HepG2 (cell line): ENCODE data around the gene KCNAB3. TPM values are rescaled to one million over a fixed set of nuclear protein-coding genes. Genes with fewer than 3 reads are reported as not detected.

Experiments
- BORCS8-MEF2B ChIP-seq: sonication (generic); formaldehyde crosslinking; IDR thresholded peaks from 2 replicates; pipeline ENCODE4 v1.8.0; 2022; ENCODE audit warnings: mild to moderate bottlenecking, missing genetic modification reagents
- CTCF ChIP-seq: sonication (generic); formaldehyde crosslinking; IDR thresholded peaks from 2 replicates; pipeline ENCODE4 v1.5.0; 2020; ENCODE audit warnings: mild to moderate bottlenecking, missing genetic modification reagents, moderate library complexity
- EED ChIP-seq: sonication (generic); formaldehyde crosslinking; IDR thresholded peaks from 2 replicates; pipeline ENCODE4 v1.5.0; 2020; ENCODE audit warnings: mild to moderate bottlenecking, missing genetic modification reagents
- ELF1 ChIP-seq: sonication (generic); formaldehyde crosslinking; IDR thresholded peaks from 2 replicates; pipeline ENCODE4 v1.4.0; 2020; ENCODE audit warnings: missing genetic modification reagents
- GATA4 ChIP-seq: sonication (generic); IDR thresholded peaks from 2 replicates; pipeline ENCODE4 v1.6.1; 2016; ENCODE audit warnings: antibody characterized with exemption, low read depth, borderline replicate concordance
- MIER2 ChIP-seq: IDR thresholded peaks from 2 replicates; pipeline ENCODE4 v1.6.1; 2016; ENCODE audit warnings: missing biosample characterization, missing genetic modification reagents
- PHF5A ChIP-seq: IDR thresholded peaks from one replicate; pipeline ENCODE4 v1.6.1; 2018; ENCODE audit warnings: low read depth, missing genetic modification reagents; ENCODE audit not compliant: unreplicated experiment
- RARG ChIP-seq: sonication (generic); formaldehyde crosslinking; IDR thresholded peaks from 2 replicates; pipeline ENCODE4 v1.4.0; 2020; ENCODE audit warnings: low read depth, mild to moderate bottlenecking, missing genetic modification reagents
- RFX5 ChIP-seq: IDR thresholded peaks from 2 replicates; pipeline ENCODE4 v1.6.1; 2011; ENCODE audit warnings: low read depth, low read length, improper control_type of control experiment
- SRF ChIP-seq: IDR thresholded peaks from 2 replicates; pipeline ENCODE4 v1.6.1; 2011; ENCODE audit warnings: mild to moderate bottlenecking, low read depth, low read length, moderate library complexity
- SRSF9 ChIP-seq: fragments of 200-400 bp; formaldehyde crosslinking; IDR thresholded peaks from 2 replicates; pipeline ENCODE4 v1.6.1; 2018; ENCODE audit warnings: borderline replicate concordance, mild to moderate bottlenecking, low read depth, low read length; ENCODE audit not compliant: insufficient read depth, poor library complexity, severe bottlenecking
- U2AF2 ChIP-seq: fragments of 200-400 bp; formaldehyde crosslinking; IDR thresholded peaks from 2 replicates; pipeline ENCODE4 v1.6.1; 2017; ENCODE audit warnings: low read depth, mild to moderate bottlenecking, low read length
- ZNF234 ChIP-seq: sonication (generic); formaldehyde crosslinking; conservative IDR thresholded peaks from 2 replicates; pipeline ENCODE4 v1.5.1; 2020; ENCODE audit warnings: mild to moderate bottlenecking, missing genetic modification reagents
- ZNF251 ChIP-seq: sonication (generic); formaldehyde crosslinking; IDR thresholded peaks from 2 replicates; pipeline ENCODE4 v1.9.0; 2021; ENCODE audit warnings: mild to moderate bottlenecking, missing genetic modification reagents
- ZNF414 ChIP-seq: sonication (generic); formaldehyde crosslinking; IDR thresholded peaks from 2 replicates; pipeline ENCODE4 v1.5.0; 2020; ENCODE audit warnings: missing genetic modification reagents
- ZNF546 ChIP-seq: sonication (generic); formaldehyde crosslinking; conservative IDR thresholded peaks from 2 replicates; pipeline ENCODE4 v1.8.1; 2023; ENCODE audit warnings: mild to moderate bottlenecking, missing genetic modification reagents
- ZNF570 ChIP-seq: sonication (generic); formaldehyde crosslinking; IDR thresholded peaks from 2 replicates; pipeline ENCODE4 v1.4.0; 2020; ENCODE audit warnings: mild to moderate bottlenecking, missing genetic modification reagents, borderline replicate concordance
- ZNF629 ChIP-seq: sonication (generic); formaldehyde crosslinking; conservative IDR thresholded peaks from 2 replicates; pipeline ENCODE4 v1.5.0; 2020; ENCODE audit warnings: missing genetic modification reagents
- ZNF709 ChIP-seq: sonication (generic); formaldehyde crosslinking; IDR thresholded peaks from 2 replicates; pipeline ENCODE4 v1.5.0; 2020; ENCODE audit warnings: mild to moderate bottlenecking, missing genetic modification reagents
- ZXDC ChIP-seq: sonication (generic); formaldehyde crosslinking; IDR thresholded peaks from 2 replicates; pipeline ENCODE4 v1.5.0; 2020; ENCODE audit warnings: mild to moderate bottlenecking, missing genetic modification reagents
- polyA plus RNA-seq, 8 experiments: library from polyadenylated mRNA; depleted of rRNA in 3 of 8; stranded (reverse) in 7 of 8; unstranded in 1 of 8; fragments of >200 nt; fragmentation: Illumina TruSeq in 4 of 8; extraction: Trizol in 4 of 8; gene quantifications; 2 replicates each; pipeline versions ENCODE4 v1.2.1 to v1.2.3, GENCODE V29; 2011 to 2016; ENCODE audit warnings: low read depth in 4 of 8, missing spikeins in 1 of 8, mixed read lengths in 1 of 8; ENCODE audit not compliant: insufficient read depth in 1 of 8
- total RNA-seq, 5 experiments: library from RNA; depleted of rRNA; stranded (reverse); fragments of >200 nt; fragmentation: Illumina TruSeq; extraction: Trizol; gene quantifications; 2 replicates each; pipeline ENCODE4 v1.2.3, GENCODE V29; 2016; ENCODE audit warnings: low read depth in 1 of 5
- TF ChIP-seq, protein P1 (sequence below): IDR thresholded peaks from 2 replicates; pipeline ENCODE4 v1.6.1; 2016; ENCODE audit warnings: mild to moderate bottlenecking

KCNAB3 gene
- total and polyA plus RNA-seq, 2 of the 13 experiments (the other 11 are each of a cell fraction or from before 2014, with no cell fraction given) = 0.29 to 0.88 TPM

GRCh38 chr17:7931709-7932482, 2.2 kb upstream of the KCNAB3 start, which contains the start of the genes CNTROB and TRAPPC1 (continued):
- no peak for TF ChIP-seq ZNF251 (CRISPR knock-in tag)
- TF ChIP-seq CTCF (CRISPR knock-in tag) = no peak
- no peak for TF ChIP-seq EED
- TF ChIP-seq PHF5A (CRISPR knock-in tag) = no peak
- TF ChIP-seq SRF = no peak
- TF ChIP-seq ELF1 (CRISPR knock-in tag) = peak; percentile 90
- TF ChIP-seq RFX5 = peak; percentile 72
- no peak for TF ChIP-seq ZNF570 (CRISPR knock-in tag)
- TF ChIP-seq GATA4 = no peak
- TF ChIP-seq ZNF234 (CRISPR knock-in tag) = no peak
- no peak for TF ChIP-seq RARG (CRISPR knock-in tag)
- TF ChIP-seq ZNF629 (CRISPR knock-in tag) = no peak
- no peak for TF ChIP-seq U2AF2
- TF ChIP-seq, protein P1, sequence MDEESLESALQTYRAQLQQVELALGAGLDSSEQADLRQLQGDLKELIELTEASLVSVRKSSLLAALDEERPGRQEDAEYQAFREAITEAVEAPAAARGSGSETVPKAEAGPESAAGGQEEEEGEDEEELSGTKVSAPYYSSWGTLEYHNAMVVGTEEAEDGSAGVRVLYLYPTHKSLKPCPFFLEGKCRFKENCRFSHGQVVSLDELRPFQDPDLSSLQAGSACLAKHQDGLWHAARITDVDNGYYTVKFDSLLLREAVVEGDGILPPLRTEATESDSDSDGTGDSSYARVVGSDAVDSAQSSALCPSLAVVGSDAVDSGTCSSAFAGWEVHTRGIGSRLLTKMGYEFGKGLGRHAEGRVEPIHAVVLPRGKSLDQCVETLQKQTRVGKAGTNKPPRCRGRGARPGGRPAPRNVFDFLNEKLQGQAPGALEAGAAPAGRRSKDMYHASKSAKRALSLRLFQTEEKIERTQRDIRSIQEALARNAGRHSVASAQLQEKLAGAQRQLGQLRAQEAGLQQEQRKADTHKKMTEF (CRISPR knock-in tag) = no peak; the same call in 1 of the 2 replicates
- no peak for TF ChIP-seq SRSF9
- TF ChIP-seq ZNF709 (CRISPR knock-in tag) = no peak
- TF ChIP-seq ZXDC (CRISPR knock-in tag) = no peak
- no peak; the same call in 1 of the 2 replicates for TF ChIP-seq ZNF414 (CRISPR knock-in tag)
- no peak for TF ChIP-seq MIER2
- 0 out of 2 replicates have a peak, but pooled peaks have one; percentile 48 for TF ChIP-seq BORCS8-MEF2B (CRISPR knock-in tag)
- peak; percentile 86; the same call in 1 of the 2 replicates for TF ChIP-seq ZNF546 (CRISPR knock-in tag)
